GM18951 (cell line): ENCODE results near the gene PRTFDC1.

ENCODE experiments used
- POLR2A ChIP-seq: IDR thresholded peaks from 4 replicates; pipeline ENCODE4 v1.6.1; 2011; ENCODE audit warnings: mild to moderate bottlenecking; ENCODE audit not compliant: insufficient read length, insufficient read depth; ENCODE audit errors: extremely low read depth
- in situ Hi-C: fragments of 300-500 bp; cut with MboI; formaldehyde crosslinking; loops from one replicate; pipeline ENCODE4 v1.12.0; 2022; ENCODE audit warnings: low sequenced_read_pairs, mixed read lengths, inconsistent platforms; ENCODE audit not compliant: unreplicated experiment

Gene PRTFDC1

DNA sequence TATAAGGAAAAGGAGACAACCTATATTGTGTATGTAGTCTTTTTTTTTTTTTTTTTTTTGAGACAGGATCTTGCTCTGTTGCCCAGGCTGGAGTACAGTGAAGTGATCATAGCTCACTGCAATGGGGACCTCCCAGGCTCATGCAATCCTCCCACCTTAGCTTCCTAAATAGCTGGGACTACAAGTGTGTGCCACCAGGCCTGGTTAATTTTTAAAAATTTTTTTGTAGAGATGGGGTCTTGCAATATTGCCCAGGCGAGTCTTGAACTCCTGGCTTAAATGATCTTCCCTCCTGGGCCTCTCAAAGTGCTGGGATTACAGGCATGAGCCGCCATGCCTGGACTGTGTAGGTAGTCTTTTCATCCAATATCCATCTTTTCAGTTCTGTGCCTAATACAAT lies 150.0 kb downstream of the PRTFDC1 start:
- in situ Hi-C loops: no loop called here
- TF ChIP-seq POLR2A: no peak

DNA sequence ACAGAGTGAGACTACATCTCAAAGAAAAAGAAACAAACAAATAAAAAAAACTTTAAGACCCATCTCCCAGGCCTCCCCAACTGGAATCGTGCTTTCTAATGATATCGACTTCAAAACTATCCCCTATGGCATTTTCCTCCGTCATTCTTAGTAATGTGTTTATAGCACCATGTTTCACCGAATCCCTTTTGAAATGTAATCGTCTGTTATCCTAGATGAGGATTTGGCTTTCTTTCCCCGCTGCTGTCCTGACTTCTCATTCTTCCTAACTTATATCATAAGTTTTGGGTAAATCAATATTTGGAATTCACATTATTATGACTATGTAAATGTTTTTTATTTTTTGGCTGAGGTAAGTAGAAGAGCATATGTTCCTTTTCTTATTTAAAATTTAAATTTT lies 151.5 kb downstream of the PRTFDC1 start:
- TF ChIP-seq POLR2A: no peak
- in situ Hi-C loops: no loop called here
